Measurements from ENCODE around the gene MOGAT1.

- TF ChIP-seq ZNF274 (IDR thresholded peaks at IDR 0.05; ENCODE audit: low read depth, low read length) (no peak), YY1 (IDR thresholded peaks at IDR 0.05; ENCODE audit: insufficient read depth, insufficient read length) (no peak), SUZ12 (IDR thresholded peaks at IDR 0.05; ENCODE audit: extremely low read depth, insufficient read depth, insufficient read length) (no peak)
These were observed 81.3 kb downstream of the MOGAT1 start for GRCh38 chr2:222752746-222753145.

All from NT2/D1 (cell line).